Spleen (tissue), 11 donors: ENCODE results near the gene FBH1. TPM values are rescaled to one million over a fixed set of nuclear protein-coding genes. Genes with fewer than 3 reads are reported as not detected.

ENCODE experiments used
- DNase-seq: peaks from one replicate; pipeline ENCODE4 v3.0.0-alpha.2; 2020
- H3K27ac ChIP-seq, 8 donors: fragments of 200-600 bp; sonication (generic) in 7 of 8; 1 replicate in 4 of 8; 2 replicates in 4 of 8; pipeline versions ENCODE4 v1.5.0 to v1.8.0; 2016 to 2021; ENCODE audit warnings: inconsistent platforms in 4 of 8, mild to moderate bottlenecking in 4 of 8, moderate library complexity in 1 of 8
- H3K27me3 ChIP-seq, 7 donors: fragments of 200-600 bp; sonication (generic) in 6 of 7; replicated peaks in 1 of 7; 1 replicate in 4 of 7; 2 replicates in 3 of 7; pipeline versions ENCODE4 v1.5.0 to v1.8.0; 2016 to 2021; ENCODE audit warnings: inconsistent platforms in 3 of 7, mild to moderate bottlenecking in 1 of 7
- H3K36me3 ChIP-seq, 6 donors: fragments of 200-600 bp; sonication (generic) in 5 of 6; 1 replicate in 4 of 6; 2 replicates in 2 of 6; pipeline versions ENCODE4 v1.5.0 to v1.8.0; 2016 to 2021; ENCODE audit warnings: inconsistent platforms in 2 of 6
- H3K4me1 ChIP-seq, 6 donors: fragments of 200-600 bp; sonication (generic) in 5 of 6; 1 replicate in 3 of 6; 2 replicates in 3 of 6; pipeline versions ENCODE4 v1.5.0 to v1.8.0; 2016 to 2021; ENCODE audit warnings: inconsistent platforms in 3 of 6
- H3K4me3 ChIP-seq, 8 donors: fragments of 200-600 bp; sonication (generic) in 7 of 8; 1 replicate in 4 of 8; 2 replicates in 4 of 8; pipeline versions ENCODE4 v1.5.0 to v1.8.0; 2016 to 2021; ENCODE audit warnings: inconsistent platforms in 4 of 8, mild to moderate bottlenecking in 4 of 8, moderate library complexity in 2 of 8
- H3K9me3 ChIP-seq, 8 donors: fragments of 200-600 bp; sonication (generic) in 7 of 8; 1 replicate in 4 of 8; 2 replicates in 4 of 8; pipeline versions ENCODE4 v1.5.0 to v1.8.0; 2016 to 2021; ENCODE audit warnings: inconsistent platforms in 4 of 8
- CTCF ChIP-seq, 11 experiments: fragments of 200-600 bp in 7 of 11; fragments of 450-650 bp in 4 of 11; sonication (generic) in 4 of 11; IDR thresholded peaks in 8 of 11; conservative IDR thresholded peaks in 3 of 11; 1 replicate in 7 of 11; 2 replicates in 4 of 11; pipeline versions ENCODE4 v1.4.0 to v1.8.0; 2016 to 2021; ENCODE audit warnings: antibody characterized with exemption in 11 of 11, inconsistent platforms in 4 of 11, mild to moderate bottlenecking in 1 of 11
- POLR2A ChIP-seq, 3 donors: fragments of 450-650 bp; IDR thresholded peaks; one replicate each; pipeline ENCODE4 v1.5.1; 2017; ENCODE audit warnings: antibody characterized with exemption in 3 of 3, mild to moderate bottlenecking in 1 of 3
- POLR2AphosphoS5 ChIP-seq, 3 donors: sonication (generic); formaldehyde crosslinking; IDR thresholded peaks; one replicate each; pipeline ENCODE4 v1.5.1; 2017; ENCODE audit warnings: antibody characterized with exemption in 3 of 3
- WGBS, 5 donors: extraction: QIAGEN DNeasy Blood & Tissue Kit in 3 of 5; methylation state at CpG; one replicate each; pipeline versions ENCODE4 v1.1.5 to v1.1.7; 2013 to 2018; 5-methylcytosine and 5-hydroxymethylcytosine counted together
- intact Hi-C: fragments of 100-400 bp; cut with DNase I; formaldehyde crosslinking; loops from one replicate; pipeline ENCODE4 v1.15.0; 2023; ENCODE audit warnings: low total_unique reads
- polyA plus RNA-seq, 3 donors: library from polyadenylated mRNA; stranded (reverse); fragments of 200-250 nt; gene quantifications; one replicate each; pipeline ENCODE4 v1.2.1, GENCODE V29; 2013
- total RNA-seq, 7 donors: library from RNA; depleted of rRNA in 3 of 7; stranded (reverse); fragments of >200 nt in 3 of 7; fragmentation: NEBNext Ultra II Directional in 4 of 7; extraction: Animal tissue kit (Norgen Biotek cat#: 25700) in 4 of 7; gene quantifications; one replicate each; pipeline versions ENCODE4 v1.1.0 to v1.2.1, GENCODE V29; 2016 to 2021
- donor health status: healthy with polysubstance abuse.
- donor health status: DM: no; HTN: no; CAD: no; lungs with moderate emphysema.
- donor health status: DM: no; HTN: no; CAD: no.
- donor health status: Bipolar disorder and iron deficiency.
- donor health status: healthy.
- donor health status: DM: no; HTN: no; CAD: no.
- donor health status: DM: yes; HTN: yes; CAD: no.

The FBH1 gene
- total and polyA plus RNA-seq, 10 donors, result 33.4 to 118 (median 103) TPM

GRCh38 chr10:5948208-5948585 lies 58.2 kb downstream of the FBH1 start:
- Histone ChIP-seq H3K4me3 (no peak overlapping the region), H3K9me3 (no peaks in the 10 kb centered on the region), H3K36me3 (peaks cover 0 to 20% (median 14%) of the 10 kb centered on the region in 6 donors), H3K27ac (no peak overlapping the region), H3K4me1 (peaks cover 27 to 71% (median 61%) of the 10 kb centered on the region in 6 donors), H3K27me3 (no peaks in the 10 kb centered on the region)
- 88 to 95% (median 90%) methylated on average over 6 of the region's 6 CpGs for WGBS, 5 donors
- TF ChIP-seq CTCF (IDR thresholded peaks at IDR 0.05 in 8 of 11, conservative IDR thresholded peaks at IDR 0.05 in 3 of 11) (no peak), POLR2AphosphoS5 (IDR thresholded peaks at IDR 0.05) (peak in 1 of 3 donors; percentile 8)
- DNase-seq, result no peak
- intact Hi-C loops, result no loop called here

GRCh38 chr10:5949009-5949759 lies 59.1 kb downstream of the FBH1 start:
- Histone ChIP-seq H3K27me3 (no peaks in the 10 kb centered on the region), H3K9me3 (no peaks in the 10 kb centered on the region), H3K4me1 (peaks cover 17 to 61% (median 51%) of the 10 kb centered on the region in 6 donors), H3K4me3 (no peak overlapping the region), H3K36me3 (peaks cover 0 to 30% (median 16%) of the 10 kb centered on the region in 6 donors), H3K27ac (peak overlapping the region in 5 of 8 donors; percentile 3 to 73 (median 60))
- DNase-seq, result no peak
- TF ChIP-seq CTCF (IDR thresholded peaks at IDR 0.05 in 8 of 11, conservative IDR thresholded peaks at IDR 0.05 in 3 of 11) (peak in 7 of 11 experiments; percentile 39 to 57 (median 45)), POLR2AphosphoS5 (IDR thresholded peaks at IDR 0.05) (peak in 1 of 3 donors; percentile 29), POLR2A (IDR thresholded peaks at IDR 0.05) (no peak)
- intact Hi-C loops, result no loop called here
- 61 to 74% (median 69%) methylated on average over 14 of the region's 14 CpGs for WGBS, 5 donors

- no peak for DNase-seq
- no peaks in the 10 kb centered on the region for H3K27me3 ChIP-seq
- no peaks in the 10 kb centered on the region for H3K9me3 ChIP-seq
- intact Hi-C loops, result no loop called here
- H3K4me3 ChIP-seq, result no peak overlapping the region
- peaks cover 3 to 40% (median 31%) of the 10 kb centered on the region in 6 donors for H3K4me1 ChIP-seq
- H3K36me3 ChIP-seq, result peaks cover 0 to 51% (median 19%) of the 10 kb centered on the region in 6 donors
- TF ChIP-seq POLR2A (IDR thresholded peaks at IDR 0.05) (no peak), POLR2AphosphoS5 (IDR thresholded peaks at IDR 0.05) (peak in 1 of 3 donors; percentile 63)
- WGBS, 5 donors, result 84 to 92% (median 85%) methylated on average over 7 of the region's 7 CpGs
- peak overlapping the region in 7 of 8 donors; percentile 4 to 73 (median 47) for H3K27ac ChIP-seq
These were observed 61.2 kb downstream of the FBH1 start for GRCh38 chr10:5951167-5951711.

- Histone ChIP-seq H3K27ac (peak overlapping the region in 4 of 8 donors; percentile 15 to 73 (median 64)), H3K4me3 (no peak overlapping the region), H3K9me3 (no peaks in the 10 kb centered on the region), H3K36me3 (peaks cover 0 to 57% (median 23%) of the 10 kb centered on the region in 6 donors), H3K27me3 (no peaks in the 10 kb centered on the region), H3K4me1 (peaks cover 0 to 34% (median 25%) of the 10 kb centered on the region in 6 donors)
- WGBS, 5 donors, result 93 to 98% (median 95%) methylated on average over 6 of the region's 6 CpGs
- TF ChIP-seq CTCF (IDR thresholded peaks at IDR 0.05 in 8 of 11, conservative IDR thresholded peaks at IDR 0.05 in 3 of 11) (no peak), POLR2A (IDR thresholded peaks at IDR 0.05) (no peak)
- intact Hi-C loops, result no loop called here
- DNase-seq, result peak; percentile 35
These were observed 61.8 kb downstream of the FBH1 start for GRCh38 chr10:5951721-5952407.
